Measurements from ENCODE around the gene COMT.
A peak's percentile ranks its signal among the peaks of the same experiment; 100 is the strongest.
"Not testable (repeated sequence)": the region's sequence is repeated elsewhere in the genome, so short reads cannot be mapped to it uniquely, and the experiment has no call there.

COMT gene

DNA sequence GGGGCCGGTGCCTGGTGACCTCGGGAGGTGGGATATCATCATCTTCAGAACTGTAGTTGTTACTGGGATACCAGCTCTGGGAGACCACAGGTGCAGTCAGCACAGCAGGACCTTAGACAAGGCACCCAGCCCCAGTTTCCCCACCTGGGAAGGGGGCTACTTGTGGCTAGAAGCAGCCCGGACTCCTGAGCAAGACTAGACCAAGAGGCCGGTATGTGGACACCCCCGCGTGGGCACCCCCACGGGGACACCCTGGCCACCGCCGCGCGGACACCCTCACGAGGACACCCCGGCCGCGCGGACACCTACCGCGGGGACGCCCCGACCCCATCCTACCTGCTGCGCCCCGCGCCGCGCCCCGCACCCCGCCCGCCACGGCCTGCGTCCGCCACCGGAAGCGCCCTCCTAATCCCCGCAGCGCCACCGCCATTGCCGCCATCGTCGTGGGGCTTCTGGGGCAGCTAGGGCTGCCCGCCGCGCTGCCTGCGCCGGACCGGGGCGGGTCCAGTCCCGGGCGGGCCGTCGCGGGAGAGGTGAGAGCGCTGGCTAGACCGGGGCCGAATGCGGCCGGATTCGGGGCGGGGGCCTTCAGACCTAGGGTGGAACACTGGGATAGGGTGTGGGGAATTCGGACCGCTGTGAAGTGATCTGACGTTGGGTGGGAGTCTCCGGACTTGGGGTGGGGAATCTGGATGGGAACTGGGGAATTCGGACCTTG, at the start of gene COMT, which contains the start of gene TXNRD2:
Gene COMT (plus strand): TSS at position 408 of the 718 bp plus-strand sequence. CDS start 20,755 bp downstream, outside the sequence.
Gene TXNRD2 (minus strand): TSS at position 454 of the 718 bp plus-strand sequence. CDS start 15 bp downstream, at position 439.
- peak; percentile 66 for DNase-seq (ENCODE audit: low spot score)

GRCh38 chr22:19892257-19892879, 49.2 kb upstream of the COMT start:
- DNase-seq (ENCODE audit: low spot score) = peak; percentile 58

GRCh38 chr22:19892925-19893324, 48.6 kb upstream of the COMT start:
- DNase-seq (ENCODE audit: low spot score) = no peak

DNA sequence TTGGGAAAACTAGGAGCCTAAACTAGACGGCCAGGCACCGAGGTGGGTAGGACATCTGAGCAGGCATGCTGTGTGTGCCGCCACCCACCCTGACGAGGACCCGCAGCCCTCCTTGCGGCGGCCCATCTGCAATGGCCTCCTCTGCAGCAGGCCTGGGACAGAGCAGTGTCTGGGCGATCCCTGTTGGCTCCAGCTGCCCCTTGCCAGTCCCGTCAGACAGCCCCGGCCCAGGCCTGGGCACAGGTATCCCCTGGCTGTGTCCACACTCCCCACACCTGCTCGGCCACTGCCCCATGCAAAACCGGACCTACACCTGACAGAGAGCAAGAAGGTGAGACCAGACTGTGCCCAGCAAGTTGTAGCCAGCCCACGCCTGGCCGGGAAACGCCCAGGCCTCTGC, 48.2 kb upstream of the COMT start:
- DNase-seq (ENCODE audit: low spot score) = no peak

DNA sequence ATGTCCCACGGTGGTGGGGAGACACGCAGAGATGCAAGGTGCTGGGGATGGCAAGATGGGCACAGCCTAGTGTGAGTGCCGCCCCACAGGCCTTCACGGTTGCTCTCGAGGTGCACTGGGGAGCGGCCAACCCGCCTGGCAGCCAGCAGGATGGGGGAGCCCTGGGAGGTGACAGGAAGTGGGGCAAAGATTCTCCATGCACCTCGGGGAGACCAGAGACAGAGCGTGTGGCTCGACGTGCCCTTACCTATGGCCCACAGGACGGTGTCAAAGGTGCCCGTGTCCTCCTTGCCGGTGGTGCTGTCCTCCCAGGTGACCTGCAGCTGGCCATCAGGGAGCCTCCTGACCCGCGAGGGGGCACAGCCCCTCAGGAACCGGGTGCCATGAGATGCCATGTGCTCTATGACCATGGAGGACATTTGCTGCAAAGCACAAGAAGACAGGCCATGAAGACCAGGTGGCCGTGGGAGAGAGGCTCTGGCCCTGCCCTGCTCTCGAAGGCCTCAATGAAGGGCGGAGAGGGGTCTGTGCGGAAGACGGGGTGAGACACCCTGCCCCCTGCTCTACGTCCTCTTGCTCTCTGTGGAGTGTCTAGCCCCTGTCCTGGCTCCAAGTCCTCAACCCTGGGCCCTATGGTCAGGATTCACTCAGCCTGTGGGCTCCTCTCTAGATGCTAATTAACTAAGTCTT, 46.3 kb upstream of the COMT start:
- no peak for DNase-seq (ENCODE audit: low spot score)

- DNase-seq (ENCODE audit: low spot score) = no peak
Observed at GRCh38 chr22:19896665-19897355, 44.8 kb upstream of the COMT start.

- no peak for DNase-seq (ENCODE audit: low spot score)
Observed at GRCh38 chr22:19897726-19898125, 43.8 kb upstream of the COMT start.

DNA sequence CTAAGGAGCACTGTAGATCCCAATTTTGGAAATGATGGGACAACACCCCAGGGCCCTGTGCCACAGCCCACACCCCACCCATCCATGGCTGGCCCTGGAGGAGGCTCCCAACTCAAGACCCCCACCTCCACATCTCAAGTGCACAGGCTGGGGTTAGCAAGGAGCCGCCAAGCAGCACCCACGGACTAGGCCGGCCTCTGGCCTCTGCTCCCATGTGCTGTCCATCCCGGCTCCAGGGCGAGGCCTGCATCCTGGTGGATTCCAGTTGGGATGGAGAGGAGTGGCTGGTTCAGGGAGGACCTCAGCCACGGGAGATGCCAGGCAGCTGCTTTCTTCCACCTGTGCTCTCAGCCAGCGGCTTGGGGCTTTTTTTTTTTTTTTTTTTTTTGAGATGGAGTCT, 43.4 kb upstream of the COMT start:
- no peak for DNase-seq (ENCODE audit: low spot score)

- DNase-seq (ENCODE audit: low spot score) = no peak
Observed at GRCh38 chr22:19898831-19899567, 42.6 kb upstream of the COMT start.

DNA sequence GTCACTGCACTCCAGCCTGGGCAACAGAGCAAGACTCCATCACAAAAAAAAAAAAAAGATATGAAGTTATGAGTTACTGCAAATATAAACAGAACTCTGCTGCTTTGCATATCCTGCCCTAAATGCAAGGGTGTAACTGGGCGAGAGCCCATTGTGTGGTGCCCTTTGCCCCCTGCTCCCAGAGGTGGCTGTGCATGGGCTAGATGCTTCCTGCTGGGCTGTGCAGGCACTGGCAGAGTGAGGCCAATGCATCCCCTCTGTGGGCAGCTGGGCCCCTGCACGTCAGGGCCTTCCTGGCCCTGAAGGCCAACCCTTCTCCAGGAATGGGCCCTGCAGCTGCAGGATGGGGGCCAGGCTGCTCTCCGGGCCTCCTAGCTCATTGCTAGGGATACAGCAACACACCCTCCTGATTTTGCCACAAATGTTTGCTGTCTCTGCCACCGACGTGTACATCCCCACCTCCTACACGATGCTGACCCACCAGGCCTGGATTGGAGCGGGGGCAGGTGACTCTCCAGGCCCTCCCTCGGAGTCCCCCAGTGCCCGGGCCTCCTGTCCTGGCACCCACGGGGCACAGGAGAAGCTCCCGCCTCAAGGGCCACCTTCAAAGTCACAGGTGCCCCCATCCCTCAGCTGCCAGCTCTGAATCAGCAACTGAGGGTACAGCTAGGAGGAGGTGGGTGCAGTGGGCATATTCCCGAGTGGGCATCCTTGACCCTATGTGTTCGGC, 40.7 kb upstream of the COMT start:
- DNase-seq (ENCODE audit: low spot score) = no peak

DNA sequence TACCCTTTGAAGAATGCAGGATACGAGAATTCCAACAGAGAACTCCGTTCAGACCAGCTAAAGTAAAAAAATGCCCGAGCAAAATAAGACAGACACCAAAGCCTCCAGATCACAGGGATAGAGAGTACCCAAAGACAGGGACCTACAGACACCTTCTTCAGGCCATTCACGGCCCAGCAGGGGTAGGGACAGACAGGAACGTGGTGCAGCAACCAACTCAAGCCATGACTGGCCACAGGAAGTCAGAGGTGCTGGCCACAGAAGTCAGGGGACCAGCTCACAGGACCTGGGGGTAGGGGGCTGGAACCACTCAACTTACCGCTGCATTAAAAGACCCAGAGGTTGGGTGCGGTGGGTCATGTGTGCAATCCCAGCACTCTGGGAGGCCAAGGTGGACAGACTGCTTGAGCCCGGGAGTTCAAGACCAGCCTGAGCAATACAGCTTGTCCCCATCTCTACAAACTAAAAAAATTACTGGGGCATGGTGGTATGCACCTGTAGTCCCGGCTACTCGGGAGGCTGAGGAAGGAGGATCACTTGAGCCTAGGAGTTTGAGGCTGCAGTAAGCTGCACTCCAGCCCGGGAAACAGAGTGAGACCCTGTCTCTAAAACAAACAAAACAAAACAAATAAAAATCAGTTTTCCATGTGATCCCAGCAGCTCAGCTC, 39.9 kb upstream of the COMT start:
- DNase-seq (ENCODE audit: low spot score) = no peak

- no peak for DNase-seq (ENCODE audit: low spot score)
Observed at GRCh38 chr22:19902245-19902715, 39.3 kb upstream of the COMT start.

- no peak for DNase-seq (ENCODE audit: low spot score)
Observed at GRCh38 chr22:19903031-19903430, 38.5 kb upstream of the COMT start.

DNA sequence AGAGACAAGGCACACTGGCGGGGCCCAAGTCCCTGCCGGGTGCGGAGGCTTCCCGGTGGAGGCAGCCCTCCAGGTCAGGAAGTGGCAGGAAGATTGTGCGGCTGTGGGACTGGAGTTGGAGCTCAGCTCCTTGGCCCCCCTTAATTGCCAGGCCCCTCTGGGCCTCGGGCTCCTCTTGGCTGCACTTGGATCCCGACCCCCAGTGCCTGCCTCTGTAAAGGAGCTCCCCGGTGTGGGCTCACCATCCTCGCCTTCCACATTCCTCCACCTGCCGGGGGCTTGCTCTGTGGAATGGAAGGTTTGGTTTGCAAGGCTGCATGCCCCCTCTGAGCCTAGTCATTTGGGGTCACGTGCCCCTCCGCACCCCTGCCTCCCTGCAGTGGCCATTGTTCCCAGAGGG, 38.1 kb upstream of the COMT start:
- no peak for DNase-seq (ENCODE audit: low spot score)

GRCh38 chr22:19904174-19904856, 37.3 kb upstream of the COMT start:
- no peak for DNase-seq (ENCODE audit: low spot score)

DNA sequence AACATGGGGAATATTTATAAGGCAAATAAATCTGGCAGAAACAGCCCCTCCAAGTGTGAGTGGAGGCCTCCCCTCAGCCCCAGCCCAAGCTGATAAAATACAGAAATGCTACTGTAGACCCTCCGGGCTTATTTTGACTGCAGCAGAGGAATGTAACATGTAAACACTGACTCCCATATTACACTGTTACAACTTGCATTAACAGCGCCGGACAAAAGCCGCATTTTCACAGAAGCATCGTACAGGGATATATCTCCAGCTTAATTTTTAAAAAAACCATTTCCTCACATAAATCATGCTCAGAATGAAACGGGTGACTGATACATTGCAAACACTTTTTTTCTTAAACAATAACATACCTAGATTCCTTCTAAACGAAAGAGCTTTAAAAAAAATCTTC, 36.6 kb upstream of the COMT start:
- DNase-seq (ENCODE audit: low spot score) = no peak

- no peak for DNase-seq (ENCODE audit: low spot score)
Observed at GRCh38 chr22:19905347-19906276, 36.0 kb upstream of the COMT start.

DNA sequence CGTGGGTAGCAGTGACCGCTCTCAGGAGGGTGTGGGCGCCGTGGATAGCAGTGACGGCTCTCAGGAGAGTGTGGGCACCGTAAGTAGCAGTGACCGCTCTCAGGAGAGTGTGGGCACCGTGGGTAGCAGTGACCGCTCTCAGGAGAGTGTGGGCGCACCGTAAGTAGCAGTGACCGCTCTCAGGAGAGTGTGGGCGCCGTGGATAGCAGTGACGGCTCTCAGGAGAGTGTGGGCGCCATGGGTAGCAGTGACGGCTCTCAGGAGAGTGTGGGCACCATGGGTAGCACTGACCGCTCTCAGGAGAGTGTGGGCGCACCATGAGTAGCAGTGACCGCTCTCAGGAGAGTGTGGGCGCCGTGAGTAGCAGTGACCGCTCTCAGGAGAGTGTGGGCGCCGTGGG, 34.7 kb upstream of the COMT start:
- not testable (repeated sequence) for DNase-seq (ENCODE audit: low spot score)

- not testable (repeated sequence) for DNase-seq (ENCODE audit: low spot score)
Observed at GRCh38 chr22:19907902-19908301, 33.7 kb upstream of the COMT start.
